Activated CD4-positive, alpha-beta T cell treated with anti-CD3 and anti-CD28 coated beads, Interleukin-2, amount 50 U/mL, for 48 hours (primary cell): ENCODE measurements around the gene CACNB3.
"Not testable (repeated sequence)": the region's sequence is repeated elsewhere in the genome, so short reads cannot be mapped to it uniquely, and the experiment has no call there.

Source experiments
- DNase-seq, 2 experiments: peaks; one replicate each; pipeline ENCODE4 v3.0.0-alpha.2; 2020

Gene CACNB3

DNA sequence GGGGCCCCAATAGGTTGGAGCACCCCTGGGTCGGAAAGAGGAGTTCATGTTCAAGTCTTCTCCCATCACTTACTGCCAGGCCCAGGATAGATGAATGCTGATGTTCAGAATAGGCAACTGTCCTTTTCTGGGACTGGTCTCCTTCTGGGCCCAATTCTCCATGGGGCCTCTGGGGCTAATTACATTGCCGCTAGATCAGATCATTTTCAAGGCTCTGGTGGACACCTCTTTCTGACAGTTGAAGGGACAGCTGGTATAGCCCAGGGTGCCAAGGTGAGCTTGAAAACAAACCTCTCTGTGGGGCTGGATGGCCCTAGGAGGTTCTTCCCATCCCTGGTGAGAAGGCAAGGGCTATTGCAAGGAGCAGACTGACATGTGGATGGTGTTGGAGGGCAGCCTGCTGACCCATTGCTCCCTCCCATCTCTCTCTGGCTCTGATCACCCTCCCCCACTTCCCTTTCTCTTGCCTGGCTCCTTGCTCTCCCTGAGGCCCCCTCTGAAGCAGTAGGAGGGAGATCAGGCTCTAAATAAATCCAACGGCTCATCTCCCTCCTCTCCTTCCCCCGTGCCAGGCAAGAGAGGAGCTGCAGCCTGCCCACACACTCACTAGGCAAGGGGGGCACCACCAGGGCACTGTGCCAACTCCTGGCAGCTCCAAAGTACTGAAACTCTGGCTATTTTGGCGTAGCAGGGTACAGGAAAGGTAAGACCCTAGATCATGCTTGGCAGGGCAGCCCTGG, 1.9 kb downstream of the CACNB3 start:
- DNase-seq, result no peak

- no peak for DNase-seq
These were observed 3.8 kb downstream of the CACNB3 start for GRCh38 chr12:48822139-48822538.

GRCh38 chr12:48822711-48823110, 4.4 kb downstream of the CACNB3 start:
- no peak for DNase-seq

GRCh38 chr12:48823281-48823680, 5.0 kb downstream of the CACNB3 start:
- DNase-seq, result no peak

- DNase-seq, result peak; percentile 29 to 36
These were observed 5.8 kb downstream of the CACNB3 start for GRCh38 chr12:48824112-48824511.

- DNase-seq, result no peak
These were observed 6.6 kb downstream of the CACNB3 start for GRCh38 chr12:48824905-48825304.

DNA sequence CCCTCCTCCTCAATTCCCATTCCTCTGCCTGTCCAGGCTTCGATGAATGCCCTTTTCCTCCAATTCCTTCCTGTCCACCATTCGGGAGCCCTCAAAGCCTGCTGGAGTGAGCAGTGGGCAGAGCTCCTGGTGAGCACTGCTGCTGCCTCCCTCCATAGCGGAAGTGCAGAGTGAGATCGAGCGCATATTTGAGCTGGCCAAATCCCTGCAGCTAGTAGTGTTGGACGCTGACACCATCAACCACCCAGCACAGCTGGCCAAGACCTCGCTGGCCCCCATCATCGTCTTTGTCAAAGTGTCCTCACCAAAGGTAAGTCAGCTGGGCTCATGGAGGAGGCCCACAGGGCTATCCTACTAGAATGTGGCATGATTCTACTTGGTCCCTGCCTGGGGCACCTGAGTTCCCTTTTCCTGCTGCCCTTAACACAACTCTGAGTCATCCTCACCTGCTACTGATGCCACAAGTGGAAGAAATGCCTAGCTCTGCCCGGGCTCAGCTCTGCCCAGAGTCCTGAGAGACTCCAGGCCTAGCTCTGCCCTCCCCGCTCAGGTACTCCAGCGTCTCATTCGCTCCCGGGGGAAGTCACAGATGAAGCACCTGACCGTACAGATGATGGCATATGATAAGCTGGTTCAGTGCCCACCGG, 8.0 kb downstream of the CACNB3 start:
- DNase-seq, result no peak

- no peak for DNase-seq
These were observed 8.7 kb downstream of the CACNB3 start for GRCh38 chr12:48827026-48827425.

DNA sequence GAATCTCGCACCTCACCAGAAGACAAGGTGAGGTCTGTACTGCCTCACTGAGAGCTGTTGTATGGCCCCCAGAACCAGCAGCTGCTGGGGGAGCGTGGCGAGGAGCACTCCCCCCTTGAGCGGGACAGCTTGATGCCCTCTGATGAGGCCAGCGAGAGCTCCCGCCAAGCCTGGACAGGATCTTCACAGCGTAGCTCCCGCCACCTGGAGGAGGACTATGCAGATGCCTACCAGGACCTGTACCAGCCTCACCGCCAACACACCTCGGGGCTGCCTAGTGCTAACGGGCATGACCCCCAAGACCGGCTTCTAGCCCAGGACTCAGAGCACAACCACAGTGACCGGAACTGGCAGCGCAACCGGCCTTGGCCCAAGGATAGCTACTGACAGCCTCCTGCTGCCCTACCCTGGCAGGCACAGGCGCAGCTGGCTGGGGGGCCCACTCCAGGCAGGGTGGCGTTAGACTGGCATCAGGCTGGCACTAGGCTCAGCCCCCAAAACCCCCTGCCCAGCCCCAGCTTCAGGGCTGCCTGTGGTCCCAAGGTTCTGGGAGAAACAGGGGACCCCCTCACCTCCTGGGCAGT, 9.3 kb downstream of the CACNB3 start:
- no peak for DNase-seq

- DNase-seq, result no peak
These were observed 10.0 kb downstream of the CACNB3 start for GRCh38 chr12:48828293-48828692.

- no peak for DNase-seq
These were observed 10.7 kb downstream of the CACNB3 start for GRCh38 chr12:48828841-48829575.

DNA sequence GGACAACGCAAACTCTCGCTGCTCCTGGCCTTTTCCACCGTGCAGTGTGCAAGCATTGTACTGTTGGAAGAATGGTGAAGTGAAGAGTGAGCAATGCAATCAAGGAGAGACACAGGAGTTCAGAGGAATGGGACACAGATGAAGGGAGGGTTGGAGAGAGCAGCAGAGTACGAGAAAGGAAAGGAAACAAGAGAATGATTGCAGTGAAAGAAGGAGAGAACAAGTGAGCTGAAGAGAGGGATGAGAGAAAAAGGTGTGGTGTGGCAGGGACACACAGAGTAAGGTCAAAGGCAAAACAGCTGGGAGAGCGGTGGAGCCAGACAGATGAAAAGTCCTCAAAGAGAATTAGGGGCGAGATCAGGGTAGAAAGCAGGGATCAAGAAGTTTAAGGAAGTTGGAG, 13.0 kb downstream of the CACNB3 start:
- no peak for DNase-seq

DNA sequence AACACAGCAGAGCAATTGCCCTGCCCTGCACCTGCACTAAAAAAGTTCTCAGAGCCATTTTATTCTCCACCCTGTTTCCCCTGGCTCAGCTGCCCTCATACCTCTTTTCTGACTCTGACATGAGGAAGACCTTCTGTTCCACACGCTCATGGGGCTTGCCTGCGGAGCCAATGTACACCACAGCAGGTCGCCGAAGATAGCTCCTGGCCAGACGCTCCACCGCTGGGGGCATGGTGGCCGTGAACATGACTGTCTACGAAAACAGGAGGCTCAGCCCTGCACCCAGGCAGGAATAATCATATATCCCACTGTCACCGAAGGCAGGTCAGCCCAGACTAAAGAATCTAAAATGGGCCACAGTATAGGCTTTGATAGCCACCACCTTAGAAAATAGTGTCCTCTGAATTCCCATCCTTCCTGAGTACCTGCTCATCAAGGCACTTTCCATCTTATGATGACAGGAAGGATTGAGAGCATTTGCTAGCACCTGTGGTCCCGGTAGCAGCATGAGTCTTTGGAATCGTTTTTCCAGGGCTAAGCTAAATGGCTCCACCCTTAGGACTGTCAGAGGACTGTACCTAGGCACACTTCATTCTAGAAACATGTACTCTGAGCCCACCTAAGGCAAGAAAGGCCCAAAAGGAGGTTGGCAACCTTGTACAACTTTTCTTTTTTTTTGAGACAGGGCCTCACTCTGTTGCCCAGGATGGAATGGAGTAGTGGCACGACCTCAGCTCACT, 14.2 kb downstream of the CACNB3 start:
- no peak for DNase-seq

DNA sequence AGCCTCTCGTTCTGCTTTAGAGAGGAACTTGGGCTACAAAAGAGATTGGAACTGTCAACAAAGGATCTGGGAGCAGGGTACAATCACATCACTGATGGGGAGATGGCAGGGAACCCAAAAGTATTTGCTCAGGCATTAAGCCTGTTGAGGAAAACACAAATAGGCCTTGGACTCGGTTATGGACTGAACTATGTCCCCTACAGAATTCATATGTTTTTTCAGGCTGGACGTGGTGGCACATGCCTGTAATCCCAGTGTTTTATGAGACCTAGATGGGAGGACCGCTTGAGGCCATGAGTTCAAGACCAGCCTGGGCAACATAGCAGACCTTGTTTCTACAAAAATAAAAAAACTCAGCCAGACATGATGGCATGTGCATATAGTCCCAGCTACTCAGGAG, 19.8 kb downstream of the CACNB3 start:
- no peak for DNase-seq

DNA sequence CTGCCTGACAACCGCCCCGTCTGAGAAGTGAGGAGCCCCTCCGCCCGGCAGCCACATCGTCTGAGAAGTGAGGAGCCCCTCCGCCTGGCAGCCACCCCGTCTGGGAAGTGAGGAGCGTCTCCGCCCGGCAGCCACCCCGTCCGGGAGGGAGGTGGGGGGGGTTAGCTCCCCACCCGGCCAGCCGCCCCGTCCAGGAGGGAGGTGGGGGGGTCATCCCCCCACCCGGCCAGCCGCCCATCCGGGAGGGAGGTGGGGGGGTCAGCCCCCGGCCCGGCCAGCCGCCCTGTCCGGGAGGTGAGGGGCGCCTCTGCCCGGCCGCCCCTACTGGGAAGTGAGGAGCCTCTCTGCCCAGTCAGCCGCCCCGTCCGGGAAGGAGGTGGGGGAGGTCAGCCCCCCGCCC, 23.7 kb downstream of the CACNB3 start:
- DNase-seq, result not testable (repeated sequence)

GRCh38 chr12:48851883-48852733, 33.8 kb downstream of the CACNB3 start, which contains the start of gene DDX23:
DDX23 (minus strand) TSS chr12:48852163; CDS start chr12:48845782, 6,381 bp downstream.
- DNase-seq, result peak; percentile 89 to 93

DNA sequence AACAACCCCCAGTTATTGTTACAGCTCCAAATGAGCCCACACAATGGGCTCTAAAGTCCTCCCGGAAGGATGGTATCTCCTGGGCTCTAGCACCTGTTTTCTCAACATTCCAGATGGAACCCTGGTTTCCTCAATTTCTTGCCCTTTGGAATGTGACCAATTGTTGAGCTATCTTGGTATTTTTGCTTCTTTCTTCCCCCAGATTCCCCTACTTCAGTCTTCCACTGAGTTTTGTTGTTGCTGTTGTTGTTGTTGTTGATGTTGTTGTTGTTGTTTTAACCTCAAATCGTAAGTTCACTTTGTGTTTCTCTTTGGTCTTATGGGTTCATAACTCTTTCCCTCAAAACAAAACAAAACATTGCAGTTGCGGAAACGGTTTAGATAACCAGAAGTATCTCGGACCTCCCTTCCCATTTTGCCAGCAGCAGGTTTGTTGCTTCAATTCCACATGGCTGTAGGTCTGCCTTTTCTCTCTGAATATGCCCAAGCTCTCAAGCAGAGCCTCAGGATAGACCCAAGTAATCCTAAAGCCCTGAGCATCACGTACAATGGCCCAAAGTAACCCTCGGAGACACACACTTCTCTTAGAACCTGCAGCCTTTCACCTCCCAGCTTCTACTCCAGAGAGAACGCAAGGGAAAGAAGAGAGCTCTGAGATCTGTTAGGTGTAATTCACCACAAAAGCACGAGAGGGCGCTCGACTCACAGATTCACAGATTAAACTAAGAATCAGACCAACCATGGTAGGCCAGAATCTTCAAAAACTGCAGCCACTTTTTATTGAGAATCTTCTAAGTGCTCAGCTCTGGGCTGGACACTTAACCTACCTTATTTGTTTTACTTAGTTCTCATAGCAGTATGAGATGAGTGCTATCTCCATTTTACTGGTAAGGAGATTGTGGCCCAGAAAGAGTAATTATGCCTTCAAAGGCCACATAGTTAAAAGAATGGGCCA, 34.7 kb downstream of the CACNB3 start:
- peak; percentile 90 to 95 for DNase-seq

GRCh38 chr12:48854488-48854887, 36.2 kb downstream of the CACNB3 start:
- no peak for DNase-seq

- DNase-seq, result not testable (repeated sequence)
These were observed 36.6 kb downstream of the CACNB3 start for GRCh38 chr12:48854932-48855331.

GRCh38 chr12:48856379-48856778, 38.1 kb downstream of the CACNB3 start:
- no peak for DNase-seq
